Measurements from ENCODE around the gene TMEM8B.

DNA sequence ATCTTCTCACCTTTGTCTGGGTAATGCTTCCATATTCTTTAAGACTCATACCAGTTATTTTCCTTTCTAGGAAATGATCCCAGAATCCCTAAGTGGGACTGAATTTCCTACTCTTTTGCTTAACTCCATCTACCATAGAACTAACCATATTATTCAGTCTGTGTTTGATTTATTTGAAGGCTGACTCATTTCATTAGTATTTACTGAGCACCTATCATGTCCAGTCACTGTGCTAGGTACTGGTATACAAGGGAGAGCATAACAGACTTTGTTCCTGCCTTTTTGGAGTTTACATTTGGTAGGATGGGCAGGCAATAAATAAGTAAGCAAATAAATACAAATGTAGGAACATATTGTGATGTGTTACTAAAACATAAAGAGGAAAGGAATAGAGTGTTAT, 33.3 kb upstream of the TMEM8B start:
- TF ChIP-seq, protein P1, sequence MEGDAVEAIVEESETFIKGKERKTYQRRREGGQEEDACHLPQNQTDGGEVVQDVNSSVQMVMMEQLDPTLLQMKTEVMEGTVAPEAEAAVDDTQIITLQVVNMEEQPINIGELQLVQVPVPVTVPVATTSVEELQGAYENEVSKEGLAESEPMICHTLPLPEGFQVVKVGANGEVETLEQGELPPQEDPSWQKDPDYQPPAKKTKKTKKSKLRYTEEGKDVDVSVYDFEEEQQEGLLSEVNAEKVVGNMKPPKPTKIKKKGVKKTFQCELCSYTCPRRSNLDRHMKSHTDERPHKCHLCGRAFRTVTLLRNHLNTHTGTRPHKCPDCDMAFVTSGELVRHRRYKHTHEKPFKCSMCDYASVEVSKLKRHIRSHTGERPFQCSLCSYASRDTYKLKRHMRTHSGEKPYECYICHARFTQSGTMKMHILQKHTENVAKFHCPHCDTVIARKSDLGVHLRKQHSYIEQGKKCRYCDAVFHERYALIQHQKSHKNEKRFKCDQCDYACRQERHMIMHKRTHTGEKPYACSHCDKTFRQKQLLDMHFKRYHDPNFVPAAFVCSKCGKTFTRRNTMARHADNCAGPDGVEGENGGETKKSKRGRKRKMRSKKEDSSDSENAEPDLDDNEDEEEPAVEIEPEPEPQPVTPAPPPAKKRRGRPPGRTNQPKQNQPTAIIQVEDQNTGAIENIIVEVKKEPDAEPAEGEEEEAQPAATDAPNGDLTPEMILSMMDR (IDR thresholded peaks at IDR 0.05; ENCODE audit: low read length), result no peak
- TF ChIP-seq EZH2 (IDR thresholded peaks at IDR 0.05; ENCODE audit: borderline replicate concordance, low read length), result no peak
